Subcutaneous abdominal adipose tissue (tissue), 5 donors: Measurements from ENCODE around the gene ELL.
A peak's percentile ranks its signal among the peaks of the same experiment; 100 is the strongest.

Experiments used
- H3K27ac ChIP-seq: one replicate; pipeline ENCODE4 v1.7.0; 2013; ENCODE audit warnings: low read depth, mild to moderate bottlenecking, inconsistent platforms, low read length, moderate library complexity
- H3K27me3 ChIP-seq, 5 donors: one replicate each; pipeline ENCODE4 v1.7.0; 2013; ENCODE audit warnings: low read length in 5 of 5, inconsistent platforms in 1 of 5; ENCODE audit not compliant: control insufficient read depth in 5 of 5, insufficient read depth in 4 of 5
- H3K36me3 ChIP-seq, 5 donors: one replicate each; pipeline ENCODE4 v1.7.0; 2013; ENCODE audit warnings: low read length in 5 of 5; ENCODE audit not compliant: control insufficient read depth in 5 of 5, insufficient read depth in 5 of 5
- H3K4me1 ChIP-seq, 5 donors: one replicate each; pipeline ENCODE4 v1.7.0; 2013; ENCODE audit warnings: low read length in 5 of 5, mild to moderate bottlenecking in 3 of 5, moderate library complexity in 1 of 5; ENCODE audit not compliant: control insufficient read depth in 5 of 5, insufficient read depth in 5 of 5
- H3K4me3 ChIP-seq, 5 donors: one replicate each; pipeline ENCODE4 v1.7.0; 2013; ENCODE audit warnings: low read length in 5 of 5, low read depth in 1 of 5
- H3K9ac ChIP-seq, 5 donors: one replicate each; pipeline ENCODE4 v1.7.0; 2013; ENCODE audit warnings: low read length in 5 of 5, mild to moderate bottlenecking in 4 of 5, moderate library complexity in 3 of 5
- H3K9me3 ChIP-seq, 5 donors: one replicate each; pipeline ENCODE4 v1.7.0; 2013; ENCODE audit warnings: low read length in 5 of 5; ENCODE audit not compliant: control insufficient read depth in 5 of 5
- donor health status: healthy.
- donor health status: healthy.
- donor health status: healthy.
- donor health status: healthy.
- donor health status: healthy.

Gene ELL

DNA sequence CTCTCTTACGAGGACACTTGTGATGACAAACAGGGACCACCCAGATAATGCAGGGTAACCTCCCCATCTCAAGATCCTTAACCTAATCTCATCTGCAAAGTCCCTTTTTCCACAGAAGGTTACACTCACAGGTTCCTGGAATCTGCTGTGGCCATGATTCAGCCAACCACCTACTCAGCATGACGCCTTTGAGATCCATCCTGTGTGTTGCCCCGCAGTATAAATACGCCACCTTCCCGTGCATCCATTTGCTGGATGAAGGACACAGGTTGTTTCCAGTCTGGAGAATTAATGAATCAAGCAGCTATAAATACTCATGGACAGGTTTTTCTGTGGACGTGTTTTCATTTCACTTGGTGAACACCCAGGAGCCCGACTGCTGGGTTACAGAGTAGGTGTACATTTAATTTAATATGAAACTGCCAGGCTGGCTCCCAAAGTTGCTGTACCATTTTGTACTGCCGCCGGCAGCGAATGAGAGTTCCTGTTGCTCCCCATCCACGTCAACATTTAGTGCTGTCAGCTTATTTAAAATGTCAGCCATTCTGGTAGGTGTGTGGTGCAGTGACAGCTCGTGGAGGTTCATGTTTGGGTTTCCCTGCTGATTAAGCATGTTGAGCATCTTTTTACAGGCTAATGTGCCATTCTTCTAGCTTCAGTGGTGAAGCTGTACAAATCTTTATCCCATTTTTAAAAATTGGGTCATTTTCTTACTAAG, 40.2 kb downstream of the ELL start:
- Histone ChIP-seq H3K4me3 (no peak overlapping the region), H3K27ac (no peak overlapping the region), H3K36me3 (no peaks in the 10 kb centered on the region), H3K9ac (no peak overlapping the region), H3K27me3 (no peaks in the 10 kb centered on the region), H3K4me1 (peaks cover 13 to 80% (median 66%) of the 10 kb centered on the region in 5 donors), H3K9me3 (no peaks in the 10 kb centered on the region)

- peak overlapping the region in 3 of 5 donors; percentile 9 to 36 (median 22) for H3K4me3 ChIP-seq
- peak overlapping the region; percentile 45 to 67 (median 60) for H3K9ac ChIP-seq
- no peaks in the 10 kb centered on the region for H3K9me3 ChIP-seq
- H3K27me3 ChIP-seq = no peaks in the 10 kb centered on the region
- no peaks in the 10 kb centered on the region for H3K36me3 ChIP-seq
- H3K4me1 ChIP-seq = peaks cover 15 to 77% (median 66%) of the 10 kb centered on the region in 5 donors
- H3K27ac ChIP-seq = peak overlapping the region; percentile 73
Observed at GRCh38 chr19:18480006-18480691, 41.7 kb downstream of the ELL start.

GRCh38 chr19:18478545-18479311, 43.1 kb downstream of the ELL start:
- H3K9me3 ChIP-seq = no peaks in the 10 kb centered on the region
- H3K27me3 ChIP-seq = no peaks in the 10 kb centered on the region
- peak overlapping the region in 2 of 5 donors; percentile 11 to 17 for H3K4me3 ChIP-seq
- peaks cover 15 to 79% (median 60%) of the 10 kb centered on the region in 5 donors for H3K4me1 ChIP-seq
- H3K27ac ChIP-seq = peak overlapping the region; percentile 73
- no peaks in the 10 kb centered on the region for H3K36me3 ChIP-seq
- H3K9ac ChIP-seq = peak overlapping the region in 3 of 5 donors; percentile 22 to 62 (median 51)

DNA sequence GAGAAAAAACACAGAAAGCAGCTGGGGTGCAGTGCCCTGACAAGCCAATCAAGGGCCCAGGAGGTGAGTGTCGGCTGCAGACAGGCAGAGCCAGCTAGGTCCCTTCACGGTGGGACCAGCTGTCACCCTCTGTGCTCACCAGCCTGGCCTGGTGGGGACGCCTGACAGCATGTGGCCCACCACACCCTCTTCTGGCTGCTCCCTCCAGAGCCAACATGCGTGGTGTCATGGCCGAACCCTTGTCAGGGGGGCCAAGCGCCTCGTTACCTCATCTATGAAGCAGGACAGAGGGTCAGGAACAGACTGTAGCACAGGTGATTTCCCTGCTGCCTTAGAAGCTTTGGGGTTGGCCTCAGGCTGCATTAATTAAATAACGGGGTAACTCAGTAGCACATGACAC, 43.9 kb downstream of the ELL start:
- Histone ChIP-seq H3K9me3 (no peaks in the 10 kb centered on the region), H3K9ac (peak overlapping the region in 3 of 5 donors; percentile 22 to 62 (median 51)), H3K4me3 (no peak overlapping the region), H3K27me3 (no peaks in the 10 kb centered on the region), H3K4me1 (peaks cover 15 to 76% (median 55%) of the 10 kb centered on the region in 5 donors), H3K36me3 (no peaks in the 10 kb centered on the region), H3K27ac (peak overlapping the region; percentile 73)

DNA sequence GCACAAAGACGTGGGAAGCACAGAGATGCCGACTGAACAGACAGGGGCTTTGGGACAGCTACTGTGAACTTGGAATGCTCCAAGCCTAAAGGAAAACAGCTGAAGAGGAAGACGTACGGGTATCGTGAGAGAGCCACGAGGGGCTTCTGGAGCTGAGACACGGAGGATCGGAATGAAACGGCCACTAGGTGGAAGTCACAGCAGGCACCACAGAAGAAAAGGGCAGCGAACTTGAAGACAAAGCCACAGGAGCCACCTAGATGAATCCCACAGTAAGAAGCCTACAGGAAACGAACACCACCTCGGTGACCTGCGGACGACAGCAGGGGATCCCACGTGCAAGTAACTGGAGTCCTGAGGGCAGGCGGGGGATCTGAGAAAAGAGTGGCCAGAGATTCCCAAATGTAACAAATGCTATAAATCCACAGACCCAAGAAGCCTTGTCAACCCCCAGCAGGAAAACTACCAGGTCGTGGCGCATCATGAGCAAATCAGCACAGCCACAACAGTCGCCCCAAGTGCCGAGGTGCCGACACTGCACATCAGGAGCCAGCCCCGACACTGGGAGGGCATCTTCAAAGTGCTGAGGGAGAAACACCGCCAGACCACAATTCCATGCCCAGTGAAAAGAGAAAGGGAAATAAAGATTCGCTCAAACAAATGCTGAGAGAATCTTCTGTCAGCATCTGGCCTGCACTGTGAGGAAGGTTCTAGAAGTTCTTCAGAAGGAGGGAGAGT, 44.7 kb downstream of the ELL start:
- H3K9me3 ChIP-seq = no peaks in the 10 kb centered on the region
- H3K9ac ChIP-seq = peak overlapping the region in 1 of 5 donors; percentile 4
- peaks cover 15 to 72% (median 55%) of the 10 kb centered on the region in 5 donors for H3K4me1 ChIP-seq
- H3K4me3 ChIP-seq = no peak overlapping the region
- H3K27ac ChIP-seq = peak overlapping the region; percentile 73
- H3K27me3 ChIP-seq = no peaks in the 10 kb centered on the region
- H3K36me3 ChIP-seq = peaks cover 0 to 7% (median 4%) of the 10 kb centered on the region in 5 donors

GRCh38 chr19:18476507-18477041, 45.3 kb downstream of the ELL start:
- H3K36me3 ChIP-seq = peaks cover 0 to 12% (median 6%) of the 10 kb centered on the region in 5 donors
- no peaks in the 10 kb centered on the region for H3K9me3 ChIP-seq
- H3K4me3 ChIP-seq = no peak overlapping the region
- peak overlapping the region; percentile 66 for H3K27ac ChIP-seq
- peak overlapping the region in 1 of 5 donors; percentile 4 for H3K9ac ChIP-seq
- H3K4me1 ChIP-seq = peaks cover 15 to 72% (median 55%) of the 10 kb centered on the region in 5 donors
- H3K27me3 ChIP-seq = no peaks in the 10 kb centered on the region

DNA sequence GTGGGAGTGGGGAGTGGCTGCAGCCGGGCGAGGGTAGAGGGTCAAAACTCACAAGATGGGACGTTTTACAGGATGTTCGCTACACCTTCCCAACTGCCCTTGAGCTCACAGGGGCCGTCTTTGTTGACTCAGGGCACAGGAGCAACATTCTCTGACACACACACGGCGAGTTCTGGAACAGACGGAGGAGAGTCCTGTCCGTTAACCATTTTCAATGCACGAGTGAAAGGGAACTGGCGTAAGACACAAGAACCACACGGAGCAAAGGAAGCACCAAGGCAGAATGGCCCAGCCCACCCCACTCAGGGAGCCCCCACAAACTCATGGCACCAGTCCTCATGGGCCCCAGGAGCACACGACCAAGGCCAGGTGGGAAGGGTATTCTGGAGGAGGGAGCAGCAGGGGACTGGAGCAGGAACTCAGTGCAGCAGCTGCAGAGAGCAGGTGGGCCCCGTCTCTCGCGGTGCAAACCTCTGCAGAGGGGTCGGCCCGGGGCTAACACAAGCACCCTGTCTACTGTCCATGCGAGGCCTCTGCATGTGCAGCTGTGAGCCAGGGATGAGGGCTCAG, 46.0 kb downstream of the ELL start:
- Histone ChIP-seq H3K36me3 (peaks cover 0 to 20% (median 6%) of the 10 kb centered on the region in 5 donors), H3K9me3 (no peaks in the 10 kb centered on the region), H3K4me1 (peaks cover 15 to 66% (median 50%) of the 10 kb centered on the region in 5 donors), H3K27me3 (no peaks in the 10 kb centered on the region), H3K4me3 (no peak overlapping the region), H3K9ac (no peak overlapping the region), H3K27ac (no peak overlapping the region)

DNA sequence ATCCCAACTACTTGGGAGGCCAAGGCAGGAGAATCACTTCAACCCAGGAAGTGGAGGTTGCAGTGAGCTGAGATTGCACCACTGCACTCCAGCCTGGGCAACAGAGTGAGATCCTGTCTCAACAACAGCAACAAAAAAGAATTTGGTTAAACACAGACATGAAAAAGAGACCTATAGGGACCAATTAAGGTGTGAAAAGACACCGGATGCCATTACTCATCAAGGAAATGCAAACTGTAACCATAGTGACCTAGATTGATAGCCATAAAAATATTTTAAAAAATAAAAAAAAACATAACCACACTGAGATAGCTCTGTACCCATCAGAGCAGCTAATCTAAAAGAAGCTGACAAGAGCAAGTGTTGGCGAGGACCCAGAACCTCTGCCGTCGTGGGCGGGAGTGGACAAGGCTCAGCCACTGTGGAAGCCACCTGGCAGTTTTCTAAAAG, 46.8 kb downstream of the ELL start:
- Histone ChIP-seq H3K27ac (no peak overlapping the region), H3K27me3 (no peaks in the 10 kb centered on the region), H3K36me3 (peaks cover 0 to 24% (median 9%) of the 10 kb centered on the region in 5 donors), H3K4me1 (peaks cover 10 to 65% (median 48%) of the 10 kb centered on the region in 5 donors), H3K9ac (no peak overlapping the region), H3K9me3 (no peaks in the 10 kb centered on the region), H3K4me3 (no peak overlapping the region)

- no peak overlapping the region for H3K27ac ChIP-seq
- no peaks in the 10 kb centered on the region for H3K9me3 ChIP-seq
- H3K4me3 ChIP-seq = no peak overlapping the region
- no peaks in the 10 kb centered on the region for H3K27me3 ChIP-seq
- no peak overlapping the region for H3K9ac ChIP-seq
- peaks cover 0 to 24% (median 9%) of the 10 kb centered on the region in 5 donors for H3K36me3 ChIP-seq
- peaks cover 7 to 65% (median 48%) of the 10 kb centered on the region in 5 donors for H3K4me1 ChIP-seq
Observed at GRCh38 chr19:18474366-18474887, 47.4 kb downstream of the ELL start.
